ENCODE data around the gene TPBGL.
"Not testable (repeated sequence)": the region's sequence is repeated elsewhere in the genome, so short reads cannot be mapped to it uniquely, and the experiment has no call there.

TPBGL gene

DNA sequence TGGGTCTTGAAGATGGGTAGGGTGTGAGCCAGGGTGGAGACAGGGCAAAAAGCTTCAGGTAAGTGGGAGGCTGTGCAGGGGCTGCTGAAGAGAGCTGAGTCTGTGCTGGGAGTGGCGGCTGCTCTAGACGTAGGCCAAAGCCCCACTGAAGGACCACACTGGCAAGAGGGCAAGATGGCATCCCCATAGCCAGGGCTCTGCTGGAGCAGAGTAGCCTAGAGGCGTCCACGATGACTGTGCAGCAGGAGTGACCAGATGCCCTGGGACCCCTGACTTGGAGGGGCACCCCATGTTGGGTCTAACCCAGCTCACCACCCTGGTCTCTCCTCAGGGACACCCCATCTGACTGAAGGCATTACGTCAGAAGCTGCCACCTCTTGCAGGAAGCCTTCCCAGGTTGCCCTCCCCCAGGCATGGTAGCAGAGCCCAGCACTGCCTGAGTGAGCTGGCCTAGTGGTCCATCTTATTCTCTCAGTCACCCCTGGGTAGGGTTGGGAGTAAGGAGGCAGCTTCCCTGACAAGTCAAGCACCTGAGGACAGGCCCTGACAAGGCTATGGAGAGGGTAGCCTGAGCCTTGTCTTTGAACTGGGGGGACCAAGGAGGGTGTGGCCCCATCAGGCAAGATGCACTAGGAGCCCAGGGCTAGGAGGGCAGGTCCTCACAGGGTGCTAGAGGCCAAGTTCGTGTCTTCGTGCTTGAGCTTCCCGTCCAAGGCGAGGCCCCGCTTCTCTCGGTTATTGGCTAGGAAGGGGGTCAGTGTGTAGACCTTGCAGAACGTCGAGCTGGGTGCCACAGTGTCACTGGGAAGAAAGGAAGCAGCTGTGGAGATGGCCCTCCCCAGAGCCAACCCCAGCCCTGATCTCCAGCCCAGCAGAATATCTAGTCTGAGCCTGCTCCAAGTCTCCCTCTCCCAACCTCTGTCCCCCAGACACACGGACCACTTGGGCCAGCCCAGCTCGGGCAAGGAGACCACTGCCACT is 33.1 kb downstream of the TPBGL start:
- no peak for DNase-seq

DNA sequence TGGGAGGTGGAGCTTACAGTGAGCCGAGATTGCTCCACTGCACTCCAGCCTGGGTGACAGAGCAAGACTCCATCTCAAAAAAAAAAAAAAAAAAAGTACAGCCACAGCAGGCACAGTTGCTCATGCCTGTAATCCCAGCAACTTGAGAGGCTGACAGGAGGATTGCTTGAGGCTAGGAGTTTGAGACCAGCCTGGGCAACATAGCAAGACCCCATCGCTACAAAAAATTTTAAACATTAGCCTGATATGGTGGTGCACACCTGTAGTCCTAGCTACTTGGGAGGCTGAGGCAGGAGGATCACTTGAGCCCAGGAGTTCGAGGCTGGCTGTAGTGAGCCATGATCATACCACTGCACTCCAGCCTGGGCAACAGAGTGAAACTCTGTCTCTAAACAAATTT is 34.1 kb downstream of the TPBGL start:
- DNase-seq = not testable (repeated sequence)

GRCh38 chr11:75275581-75275980 is 35.0 kb downstream of the TPBGL start:
- DNase-seq = no peak

DNA sequence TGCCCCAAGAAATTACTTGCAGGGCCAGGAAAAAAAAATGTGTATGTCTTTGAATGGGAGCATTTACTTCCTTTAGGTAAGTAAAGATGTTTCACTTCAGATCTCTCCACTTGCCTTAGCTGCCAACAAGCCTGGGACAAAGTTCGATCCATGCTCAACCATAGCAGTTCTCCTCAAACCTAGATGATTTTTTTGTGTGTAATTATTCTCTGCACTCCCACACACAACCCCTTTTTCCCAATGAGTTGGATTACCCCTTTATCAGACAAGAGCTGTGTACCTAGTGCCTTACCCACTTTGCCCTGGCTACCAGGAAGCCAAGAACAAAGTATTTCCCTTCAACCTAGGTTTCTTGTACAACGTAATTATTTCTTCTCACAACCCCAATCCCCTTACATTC is 35.6 kb downstream of the TPBGL start:
- no peak for DNase-seq

DNA sequence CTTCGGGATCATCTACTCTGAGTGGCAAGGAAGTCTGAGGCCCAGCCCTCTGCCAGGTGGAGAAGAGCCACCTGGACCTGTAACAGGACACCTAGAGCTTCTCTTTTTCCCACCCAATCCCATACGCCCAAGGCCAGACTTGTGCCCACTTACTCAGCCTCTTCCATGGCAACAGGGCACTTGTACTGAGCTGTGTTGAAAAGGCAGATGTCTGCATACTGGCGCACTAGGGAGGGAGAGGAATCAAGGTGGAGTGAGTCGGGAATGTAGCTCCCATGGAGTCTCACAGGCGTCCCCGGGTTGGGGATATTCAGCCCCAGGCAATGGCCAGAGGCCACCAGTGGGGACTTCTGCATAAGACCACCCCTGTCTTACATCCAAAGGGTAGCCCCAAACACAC is 36.1 kb downstream of the TPBGL start:
- no peak for DNase-seq

GRCh38 chr11:75277211-75277805 is 36.7 kb downstream of the TPBGL start:
- no peak for DNase-seq

GRCh38 chr11:75277991-75278790 is 37.6 kb downstream of the TPBGL start:
- no peak for DNase-seq

DNA sequence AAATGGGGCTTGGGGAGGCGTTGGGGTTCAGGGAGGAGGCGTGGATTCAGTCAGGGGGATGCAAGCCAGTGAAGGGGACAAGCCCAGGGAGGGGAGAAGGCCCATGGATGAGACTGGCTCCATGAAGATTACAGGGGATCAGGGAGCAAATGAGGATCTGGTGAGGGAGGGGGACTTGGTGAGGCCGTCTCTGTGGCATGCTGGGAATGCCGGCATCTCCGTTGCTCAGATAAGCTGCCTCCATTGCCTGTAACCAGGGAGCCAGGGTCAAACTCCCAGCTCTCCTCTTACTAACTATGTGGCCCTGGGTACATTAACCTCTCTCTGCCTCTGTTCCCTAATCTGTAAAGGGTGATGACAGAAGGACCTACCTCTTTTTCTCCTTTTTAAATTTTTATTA is 38.7 kb downstream of the TPBGL start:
- DNase-seq = no peak

- peak; percentile 21 for DNase-seq
Measured at GRCh38 chr11:75280227-75280701, 39.7 kb downstream of the TPBGL start.

DNA sequence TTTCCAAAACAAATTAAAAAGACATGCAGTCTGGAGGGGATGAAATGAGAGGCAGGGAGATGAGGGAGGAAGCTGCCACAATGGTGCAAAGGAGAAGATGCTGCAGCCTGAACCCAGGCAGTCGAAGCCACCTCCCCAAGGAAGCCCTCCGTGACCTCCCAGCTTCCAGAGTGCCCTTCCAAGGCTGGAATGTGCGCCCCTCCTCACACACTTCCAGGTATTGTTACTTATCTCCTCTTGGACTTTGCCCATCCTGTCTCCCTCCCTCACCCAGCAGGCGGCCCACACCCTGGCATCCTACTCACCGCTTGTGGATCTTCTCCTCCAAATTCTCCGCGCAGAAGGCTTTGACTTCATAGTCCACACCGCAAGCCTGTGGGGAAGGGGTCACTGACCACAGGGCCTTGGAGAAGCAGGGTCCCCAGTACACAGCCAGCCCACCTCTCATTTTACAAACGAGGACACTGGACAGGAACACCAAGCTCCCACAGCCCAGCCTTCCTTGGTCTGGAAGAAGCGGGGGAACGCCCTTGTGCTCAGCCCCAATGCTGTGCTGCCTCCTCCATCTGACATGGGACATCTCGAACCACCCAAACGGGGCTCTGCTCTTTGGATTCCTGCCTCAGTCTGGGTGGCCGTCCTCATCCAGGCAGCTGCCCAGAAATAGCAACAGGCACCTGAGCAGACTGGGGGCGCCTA is 40.3 kb downstream of the TPBGL start:
- no peak for DNase-seq

- no peak for DNase-seq
Measured at GRCh38 chr11:75281469-75282095, 41.0 kb downstream of the TPBGL start.

DNA sequence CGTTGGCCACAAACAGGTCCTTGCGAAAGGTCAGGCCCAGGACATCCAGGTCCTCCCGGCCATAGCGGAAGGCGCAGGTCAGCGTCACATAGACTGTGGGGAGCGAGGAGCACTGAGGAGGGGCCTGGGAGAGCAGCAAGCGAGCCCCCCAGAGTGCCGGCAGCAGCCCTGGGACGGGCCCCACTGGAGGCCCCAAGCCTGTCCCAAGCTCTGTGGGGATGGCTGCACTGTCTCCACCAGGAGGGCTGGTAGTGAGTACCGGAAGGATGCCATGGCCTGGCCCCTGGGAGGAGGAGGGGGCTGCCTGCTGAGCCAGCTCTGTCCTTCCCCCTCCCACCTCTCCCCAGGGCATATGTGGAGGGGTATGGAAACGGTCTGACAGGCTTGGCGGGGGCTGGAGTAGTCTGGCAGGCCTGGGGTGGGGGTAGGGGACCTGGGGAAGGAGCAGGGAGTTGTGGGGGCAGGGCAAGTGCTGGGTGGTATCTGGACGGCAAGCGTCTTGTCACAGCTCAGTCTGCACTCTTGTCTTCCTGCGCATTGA is 42.9 kb downstream of the TPBGL start:
- no peak for DNase-seq

DNA sequence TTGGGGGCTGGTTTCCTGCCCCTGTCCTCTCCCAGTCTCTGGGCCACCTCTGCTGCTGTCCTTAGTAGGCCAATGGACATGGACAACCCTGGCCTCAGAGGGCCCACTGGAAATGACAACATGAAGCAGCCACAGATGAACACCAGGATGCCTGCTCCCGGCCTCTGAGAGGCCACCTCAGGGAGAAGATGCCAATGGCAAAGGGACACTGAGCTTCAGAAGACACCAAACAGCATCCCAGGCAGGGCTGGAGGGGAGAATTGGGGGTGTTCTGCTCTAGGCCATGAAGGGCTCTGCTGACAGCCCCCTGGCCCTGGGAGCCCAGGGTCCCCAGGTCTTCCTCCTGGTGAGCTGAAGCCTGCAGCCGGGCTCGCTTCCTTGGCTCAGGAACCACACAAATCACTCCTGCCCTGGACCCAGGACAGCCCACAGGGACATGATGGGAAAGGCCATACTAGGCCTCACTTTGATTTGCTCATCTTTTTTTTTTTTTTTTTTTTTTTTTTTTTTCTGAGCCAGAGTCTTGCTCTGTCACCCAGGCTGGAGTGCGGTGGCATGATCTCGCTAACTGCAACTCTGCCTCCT is 45.3 kb downstream of the TPBGL start:
- DNase-seq = no peak

GRCh38 chr11:75286826-75287465 is 46.4 kb downstream of the TPBGL start:
- DNase-seq = no peak

DNA sequence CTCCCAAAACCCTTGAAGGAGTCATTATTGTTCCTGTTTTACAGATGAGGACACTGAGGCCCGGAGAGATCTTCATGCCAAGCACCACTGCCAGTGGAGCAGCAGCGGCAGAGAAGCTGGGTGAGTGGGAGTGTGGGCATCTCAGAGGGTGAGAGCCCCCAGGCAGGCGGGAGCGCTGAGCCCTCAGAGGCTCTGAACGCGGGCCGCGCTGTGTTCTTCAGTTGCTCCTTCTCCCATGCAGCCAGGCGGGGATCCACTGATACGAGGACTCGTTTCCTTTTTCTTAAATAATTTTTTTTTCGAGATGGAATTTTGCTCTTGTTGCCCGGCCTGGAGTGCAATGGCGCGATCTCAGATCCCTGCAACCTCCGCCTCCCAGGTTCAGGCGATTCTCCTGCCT is 47.0 kb downstream of the TPBGL start:
- DNase-seq = no peak

DNA sequence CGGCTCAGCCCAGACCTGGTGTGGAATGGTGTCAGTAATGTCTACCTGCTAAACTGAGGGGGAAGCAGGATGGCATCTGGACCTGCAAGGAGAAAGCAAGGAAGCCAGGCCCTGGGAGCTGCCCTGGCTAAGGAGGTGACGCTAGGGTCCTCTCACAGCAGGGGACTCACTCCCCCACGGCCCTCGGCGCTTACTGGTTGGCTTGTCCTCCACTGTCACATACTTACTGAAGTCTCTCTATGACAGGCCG is 48.9 kb downstream of the TPBGL start:
- DNase-seq = no peak

DNA sequence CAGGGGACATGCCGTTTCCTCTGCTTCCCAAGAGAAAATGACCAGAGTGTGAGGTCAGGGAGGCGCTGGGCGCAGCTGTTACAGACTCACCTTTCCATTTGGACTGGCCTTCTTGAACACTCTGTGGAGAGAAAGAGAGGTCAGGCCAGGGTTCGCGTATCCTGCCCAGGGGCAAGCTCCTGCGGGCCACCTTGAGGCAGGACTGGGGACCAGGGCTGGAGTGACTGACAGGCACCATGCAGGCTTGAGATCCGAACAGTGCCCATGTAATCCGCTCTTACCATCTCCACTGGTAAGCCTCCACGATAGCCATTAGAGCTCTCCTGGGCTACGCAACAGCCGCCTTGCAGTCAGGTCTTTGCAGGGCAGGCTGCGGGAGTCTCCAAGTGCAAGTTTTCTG is 49.3 kb downstream of the TPBGL start:
- DNase-seq = no peak

DNA sequence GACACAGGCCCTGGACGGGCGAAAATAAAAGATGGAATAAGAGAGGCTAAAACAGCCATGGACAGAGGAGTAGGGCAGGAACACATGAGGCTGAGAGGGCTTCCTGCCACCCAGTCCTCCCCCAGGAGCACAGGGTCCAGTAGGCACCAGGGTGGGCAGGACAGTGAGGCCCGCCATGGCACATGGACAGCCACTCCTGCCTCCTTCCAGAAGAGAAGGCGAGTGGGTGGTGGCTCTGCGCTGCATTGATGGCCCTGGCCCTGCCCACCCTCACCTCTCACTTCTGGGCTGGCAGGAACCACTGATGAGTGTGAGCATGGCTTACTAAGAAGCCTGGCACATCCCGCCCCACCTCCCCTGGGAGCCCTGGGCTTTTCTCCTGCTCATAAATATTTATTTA is 51.2 kb downstream of the TPBGL start:
- DNase-seq = no peak

DNA sequence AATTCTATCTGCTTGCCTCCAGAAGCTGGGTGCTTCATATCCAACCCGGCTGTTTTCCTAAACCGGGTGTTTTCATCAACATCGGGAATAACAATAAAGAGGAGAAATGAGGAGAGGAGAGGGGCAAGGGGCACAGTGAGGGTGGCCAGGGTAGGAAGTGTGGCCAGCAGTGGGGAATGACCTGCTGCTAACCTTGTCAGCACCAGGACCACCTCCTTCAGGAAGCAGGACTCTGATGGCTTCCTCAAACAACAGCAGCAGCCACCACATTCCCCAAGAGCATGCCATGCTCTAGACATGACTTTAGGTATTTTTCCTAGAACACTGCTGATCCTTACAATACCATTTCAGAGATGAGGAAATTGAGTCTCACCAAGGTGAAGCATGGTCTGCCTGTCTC is 52.4 kb downstream of the TPBGL start:
- DNase-seq = no peak
